ENCODE results near the gene KDM4B. TPM values are rescaled to one million over a fixed set of nuclear protein-coding genes. Genes with fewer than 3 reads are reported as not detected.

KDM4B gene
- total and polyA plus RNA-seq, 9 of the 15 experiments (the other 6 are each of a cell fraction or from before 2014, with no cell fraction given), result 0.21 to 29.9 (median 7.3) TPM

DNA sequence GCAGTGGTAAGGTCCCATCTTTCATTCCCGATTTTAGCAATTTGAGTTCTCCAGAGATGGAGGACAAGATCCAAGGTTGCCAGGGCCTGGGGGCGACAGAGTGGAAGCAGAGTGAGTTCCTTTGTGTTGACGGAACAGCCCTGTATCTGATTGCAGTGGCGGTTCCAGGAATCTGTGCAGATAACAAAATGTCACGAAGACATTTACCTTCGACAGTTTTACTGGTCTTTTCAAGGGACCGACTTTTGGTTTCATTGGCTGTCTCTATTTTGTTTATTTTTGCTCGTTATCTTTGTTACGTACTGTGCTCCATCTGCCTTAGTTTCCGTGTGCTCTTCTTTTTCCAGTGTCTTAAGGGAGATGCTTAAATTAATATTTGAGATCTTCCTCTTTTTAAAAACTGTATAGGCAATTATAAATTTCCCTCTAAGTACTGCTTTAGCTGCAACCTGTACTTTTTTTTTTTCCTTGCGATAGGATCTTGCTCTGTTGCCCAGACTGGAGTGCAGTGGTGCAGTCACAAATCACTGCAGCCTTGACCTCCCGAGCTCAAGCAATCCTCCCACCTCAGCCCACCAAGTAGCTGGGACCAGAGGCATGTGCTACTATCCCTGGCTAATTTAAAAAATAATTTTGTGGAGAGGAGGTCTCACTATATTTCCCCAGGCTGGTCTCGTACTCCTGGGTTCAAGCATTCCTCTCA lies 23.2 kb downstream of the KDM4B start:
- 11% methylated on average over 13 of the region's 13 CpGs for WGBS (ENCODE audit: insufficient coverage, low coverage, missing lambda C conversion rate)
- no peak overlapping the region; a peak in 1 of 4 replicates for H3K9ac ChIP-seq (ENCODE audit: insufficient read depth in 1 of 2, low read depth in 2 of 2, low read length in 2 of 2)
- BruUV-seq (replicated peaks), result no TSS peak
- H3K9me3 ChIP-seq (replicated peaks; ENCODE audit: control insufficient read depth, insufficient read depth, low read depth, low read length), result no peaks in the 10 kb centered on the region
- H3K27ac ChIP-seq (ENCODE audit: extremely low read depth, low read depth, low read length), result no peak overlapping the region
- H3K27me3 ChIP-seq (ENCODE audit: control insufficient read depth in 2 of 2, insufficient read depth in 2 of 2, low read length in 2 of 2), result no peaks in the 10 kb centered on the region
- no peak overlapping the region for H3K4me2 ChIP-seq (ENCODE audit: insufficient read depth, low read length)
- peaks cover 21 to 27% of the 10 kb centered on the region in 2 experiments for H3K4me1 ChIP-seq (replicated peaks in 1 of 2; ENCODE audit: control insufficient read depth in 2 of 2, insufficient read depth in 2 of 2, low read length in 2 of 2)
- FAIRE-seq (no peak), ATAC-seq (no peak), DNase-seq (ENCODE audit: extremely low read depth in 1 of 4, low spot score in 3 of 4) (peak in 1 of 4 experiments; percentile 27)
- CTCF ChIA-PET (ENCODE audit: low intra/inter-chr PET ratio), result no interaction called here
- H4K20me1 ChIP-seq (replicated peaks; ENCODE audit: control insufficient read depth, insufficient read depth, low read length), result peaks cover 55% of the 10 kb centered on the region
- peaks cover 10% of the 10 kb centered on the region; the same call in 2 of the 3 replicates for H3K36me3 ChIP-seq (ENCODE audit: control insufficient read depth, insufficient read depth, low read length)
- no peak overlapping the region for H2AFZ ChIP-seq (ENCODE audit: low read depth, low read length)
- intact Hi-C loops (cut with micrococcal nuclease) (no loop called here), in situ Hi-C loops (cut with MboI) (no loop called here)
- peaks cover 11% of the 10 kb centered on the region for H3K9me1 ChIP-seq (ENCODE audit: control insufficient read depth, insufficient read depth, low read length)
- POLR2A ChIA-PET, result interaction anchor here (0.7 kb wide), 1 partner anchor 269 kb away, joined by 3 read pairs; no protein-coding TSS in a partner anchor
- H3K4me3 ChIP-seq, result no peak overlapping the region
- H3K79me2 ChIP-seq (ENCODE audit: control insufficient read depth, insufficient read depth, low read length), result peaks cover 81% of the 10 kb centered on the region
- TF ChIP-seq, protein P1, sequence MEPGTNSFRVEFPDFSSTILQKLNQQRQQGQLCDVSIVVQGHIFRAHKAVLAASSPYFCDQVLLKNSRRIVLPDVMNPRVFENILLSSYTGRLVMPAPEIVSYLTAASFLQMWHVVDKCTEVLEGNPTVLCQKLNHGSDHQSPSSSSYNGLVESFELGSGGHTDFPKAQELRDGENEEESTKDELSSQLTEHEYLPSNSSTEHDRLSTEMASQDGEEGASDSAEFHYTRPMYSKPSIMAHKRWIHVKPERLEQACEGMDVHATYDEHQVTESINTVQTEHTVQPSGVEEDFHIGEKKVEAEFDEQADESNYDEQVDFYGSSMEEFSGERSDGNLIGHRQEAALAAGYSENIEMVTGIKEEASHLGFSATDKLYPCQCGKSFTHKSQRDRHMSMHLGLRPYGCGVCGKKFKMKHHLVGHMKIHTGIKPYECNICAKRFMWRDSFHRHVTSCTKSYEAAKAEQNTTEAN (CRISPR knock-in tag; IDR thresholded peaks at IDR 0.05), result no peak
- TF ChIP-seq CTBP1 (IDR thresholded peaks at IDR 0.05; ENCODE audit: borderline replicate concordance), result no peak
- TF ChIP-seq ZBTB1 (CRISPR knock-in tag; IDR thresholded peaks at IDR 0.05; ENCODE audit: borderline replicate concordance, low read depth), result no peak
- peak; percentile 42 for TF ChIP-seq JUND (IDR thresholded peaks at IDR 0.05; ENCODE audit: borderline replicate concordance, low read depth, low read length)
- peak; percentile 37; the same call in 1 of the 3 replicates for TF ChIP-seq JUND (tag; IDR thresholded peaks at IDR 0.05; ENCODE audit: borderline replicate concordance, low read depth, low read length)
- TF ChIP-seq ZNF589 (CRISPR knock-in tag; IDR thresholded peaks at IDR 0.05; ENCODE audit: low read depth), result no peak
- peak; percentile 93; the same call in 1 of the 2 replicates for TF ChIP-seq FOXM1 (IDR thresholded peaks at IDR 0.05; ENCODE audit: low read depth)
- no peak for TF ChIP-seq FOXM1 (CRISPR knock-in tag; IDR thresholded peaks at IDR 0.05; ENCODE audit: low read depth)
- no peak for TF ChIP-seq MCM2 (IDR thresholded peaks at IDR 0.05; ENCODE audit: low read depth)
- no peak for TF ChIP-seq ZNF133 (CRISPR knock-in tag; IDR thresholded peaks at IDR 0.05)
- TF ChIP-seq, protein P2, sequence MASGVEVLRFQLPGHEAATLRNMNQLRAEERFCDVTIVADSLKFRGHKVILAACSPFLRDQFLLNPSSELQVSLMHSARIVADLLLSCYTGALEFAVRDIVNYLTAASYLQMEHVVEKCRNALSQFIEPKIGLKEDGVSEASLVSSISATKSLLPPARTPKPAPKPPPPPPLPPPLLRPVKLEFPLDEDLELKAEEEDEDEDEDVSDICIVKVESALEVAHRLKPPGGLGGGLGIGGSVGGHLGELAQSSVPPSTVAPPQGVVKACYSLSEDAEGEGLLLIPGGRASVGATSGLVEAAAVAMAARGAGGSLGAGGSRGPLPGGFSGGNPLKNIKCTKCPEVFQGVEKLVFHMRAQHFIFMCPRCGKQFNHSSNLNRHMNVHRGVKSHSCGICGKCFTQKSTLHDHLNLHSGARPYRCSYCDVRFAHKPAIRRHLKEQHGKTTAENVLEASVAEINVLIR (CRISPR knock-in tag; IDR thresholded peaks at IDR 0.05), result no peak
- TF ChIP-seq ZKSCAN3 (CRISPR knock-in tag; IDR thresholded peaks at IDR 0.05), result no peak
- TF ChIP-seq, protein P3, sequence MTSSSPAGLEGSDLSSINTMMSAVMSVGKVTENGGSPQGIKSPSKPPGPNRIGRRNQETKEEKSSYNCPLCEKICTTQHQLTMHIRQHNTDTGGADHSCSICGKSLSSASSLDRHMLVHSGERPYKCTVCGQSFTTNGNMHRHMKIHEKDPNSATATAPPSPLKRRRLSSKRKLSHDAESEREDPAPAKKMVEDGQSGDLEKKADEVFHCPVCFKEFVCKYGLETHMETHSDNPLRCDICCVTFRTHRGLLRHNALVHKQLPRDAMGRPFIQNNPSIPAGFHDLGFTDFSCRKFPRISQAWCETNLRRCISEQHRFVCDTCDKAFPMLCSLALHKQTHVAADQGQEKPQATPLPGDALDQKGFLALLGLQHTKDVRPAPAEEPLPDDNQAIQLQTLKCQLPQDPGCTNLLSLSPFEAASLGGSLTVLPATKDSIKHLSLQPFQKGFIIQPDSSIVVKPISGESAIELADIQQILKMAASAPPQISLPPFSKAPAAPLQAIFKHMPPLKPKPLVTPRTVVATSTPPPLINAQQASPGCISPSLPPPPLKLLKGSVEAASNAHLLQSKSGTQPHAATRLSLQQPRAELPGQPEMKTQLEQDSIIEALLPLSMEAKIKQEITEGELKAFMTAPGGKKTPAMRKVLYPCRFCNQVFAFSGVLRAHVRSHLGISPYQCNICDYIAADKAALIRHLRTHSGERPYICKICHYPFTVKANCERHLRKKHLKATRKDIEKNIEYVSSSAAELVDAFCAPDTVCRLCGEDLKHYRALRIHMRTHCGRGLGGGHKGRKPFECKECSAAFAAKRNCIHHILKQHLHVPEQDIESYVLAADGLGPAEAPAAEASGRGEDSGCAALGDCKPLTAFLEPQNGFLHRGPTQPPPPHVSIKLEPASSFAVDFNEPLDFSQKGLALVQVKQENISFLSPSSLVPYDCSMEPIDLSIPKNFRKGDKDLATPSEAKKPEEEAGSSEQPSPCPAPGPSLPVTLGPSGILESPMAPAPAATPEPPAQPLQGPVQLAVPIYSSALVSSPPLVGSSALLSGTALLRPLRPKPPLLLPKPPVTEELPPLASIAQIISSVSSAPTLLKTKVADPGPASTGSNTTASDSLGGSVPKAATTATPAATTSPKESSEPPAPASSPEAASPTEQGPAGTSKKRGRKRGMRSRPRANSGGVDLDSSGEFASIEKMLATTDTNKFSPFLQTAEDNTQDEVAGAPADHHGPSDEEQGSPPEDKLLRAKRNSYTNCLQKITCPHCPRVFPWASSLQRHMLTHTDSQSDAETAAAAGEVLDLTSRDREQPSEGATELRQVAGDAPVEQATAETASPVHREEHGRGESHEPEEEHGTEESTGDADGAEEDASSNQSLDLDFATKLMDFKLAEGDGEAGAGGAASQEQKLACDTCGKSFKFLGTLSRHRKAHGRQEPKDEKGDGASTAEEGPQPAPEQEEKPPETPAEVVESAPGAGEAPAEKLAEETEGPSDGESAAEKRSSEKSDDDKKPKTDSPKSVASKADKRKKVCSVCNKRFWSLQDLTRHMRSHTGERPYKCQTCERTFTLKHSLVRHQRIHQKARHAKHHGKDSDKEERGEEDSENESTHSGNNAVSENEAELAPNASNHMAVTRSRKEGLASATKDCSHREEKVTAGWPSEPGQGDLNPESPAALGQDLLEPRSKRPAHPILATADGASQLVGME (CRISPR knock-in tag; IDR thresholded peaks at IDR 0.05), result no peak
- TF ChIP-seq ZNF584 (CRISPR knock-in tag; IDR thresholded peaks at IDR 0.05; ENCODE audit: low read depth), result no peak
